SH-SY5Y (cell line): Measurements from ENCODE around the gene RPUSD3.

Source experiments
- GATA2 ChIP-seq: IDR thresholded peaks from 2 replicates; pipeline ENCODE4 v1.6.1; 2011; ENCODE audit warnings: mild to moderate bottlenecking, low read depth, low read length
- GATA3 ChIP-seq: IDR thresholded peaks from 2 replicates; pipeline ENCODE4 v1.6.1; 2011; ENCODE audit warnings: low read depth, mild to moderate bottlenecking, low read length, moderate library complexity

GRCh38 chr3:9852528-9852927, 8.7 kb upstream of the RPUSD3 start:
- TF ChIP-seq GATA3 (no peak), GATA2 (no peak)
